Measurements from ENCODE around the gene DOCK3.

DNA sequence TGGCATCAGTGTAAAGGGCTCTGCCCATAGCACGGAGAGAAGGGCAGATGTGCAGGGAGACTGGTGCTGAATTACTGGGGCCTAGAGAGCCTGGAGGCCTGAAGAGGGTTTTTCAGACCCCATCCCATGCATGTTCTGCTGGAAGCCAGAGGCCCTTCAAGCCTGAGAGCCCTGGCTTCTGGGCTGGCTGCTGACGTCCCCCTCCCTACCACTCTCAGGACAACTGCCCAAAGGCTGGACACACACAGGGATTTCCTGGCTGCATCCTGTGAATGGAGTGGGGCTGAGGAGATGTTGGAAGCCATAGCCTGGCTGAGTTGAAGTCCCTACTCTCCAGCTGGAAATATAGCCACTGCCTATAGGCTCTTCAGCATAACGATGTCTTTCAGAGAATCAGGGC lies 16.9 kb upstream of the DOCK3 start:
- TF ChIP-seq, protein P1, sequence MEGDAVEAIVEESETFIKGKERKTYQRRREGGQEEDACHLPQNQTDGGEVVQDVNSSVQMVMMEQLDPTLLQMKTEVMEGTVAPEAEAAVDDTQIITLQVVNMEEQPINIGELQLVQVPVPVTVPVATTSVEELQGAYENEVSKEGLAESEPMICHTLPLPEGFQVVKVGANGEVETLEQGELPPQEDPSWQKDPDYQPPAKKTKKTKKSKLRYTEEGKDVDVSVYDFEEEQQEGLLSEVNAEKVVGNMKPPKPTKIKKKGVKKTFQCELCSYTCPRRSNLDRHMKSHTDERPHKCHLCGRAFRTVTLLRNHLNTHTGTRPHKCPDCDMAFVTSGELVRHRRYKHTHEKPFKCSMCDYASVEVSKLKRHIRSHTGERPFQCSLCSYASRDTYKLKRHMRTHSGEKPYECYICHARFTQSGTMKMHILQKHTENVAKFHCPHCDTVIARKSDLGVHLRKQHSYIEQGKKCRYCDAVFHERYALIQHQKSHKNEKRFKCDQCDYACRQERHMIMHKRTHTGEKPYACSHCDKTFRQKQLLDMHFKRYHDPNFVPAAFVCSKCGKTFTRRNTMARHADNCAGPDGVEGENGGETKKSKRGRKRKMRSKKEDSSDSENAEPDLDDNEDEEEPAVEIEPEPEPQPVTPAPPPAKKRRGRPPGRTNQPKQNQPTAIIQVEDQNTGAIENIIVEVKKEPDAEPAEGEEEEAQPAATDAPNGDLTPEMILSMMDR (IDR thresholded peaks at IDR 0.05): no peak
- no peak for TF ChIP-seq POLR2A (IDR thresholded peaks at IDR 0.05)
